Body of pancreas (tissue), 4 donors: Measurements from ENCODE around the gene MICU1. TPM values are rescaled to one million over a fixed set of nuclear protein-coding genes. Genes with fewer than 3 reads are reported as not detected.

Experiments
- ATAC-seq: fragments of 150-250 bp; one replicate; pipeline ENCODE4 v1.9.1; 2016
- DNase-seq, 4 donors: peaks; one replicate each; pipeline ENCODE4 v3.0.0-alpha.2; 2019
- H3K27ac ChIP-seq, 4 donors: fragments of 200-600 bp; sonication (generic); 1 replicate in 3 of 4; 2 replicates in 1 of 4; pipeline versions ENCODE4 v1.5.1 to v1.6.1; 2016 to 2019; ENCODE audit warnings: mild to moderate bottlenecking in 1 of 4, mixed read lengths in 1 of 4, moderate library complexity in 1 of 4
- H3K27me3 ChIP-seq, 2 donors: fragments of 200-600 bp; sonication (generic); one replicate each; pipeline ENCODE4 v1.6.0; 2016; ENCODE audit warnings: mild to moderate bottlenecking in 1 of 2
- H3K36me3 ChIP-seq, 2 donors: fragments of 200-600 bp; sonication (generic); replicated peaks in 1 of 2; 2 replicates each; pipeline ENCODE4 v1.5.1; 2016; ENCODE audit warnings: low read depth in 2 of 2; ENCODE audit not compliant: insufficient read depth in 1 of 2
- H3K4me1 ChIP-seq: fragments of 200-600 bp; sonication (generic); one replicate; pipeline ENCODE4 v1.6.0; 2016
- H3K4me3 ChIP-seq, 2 donors: fragments of 200-600 bp; sonication (generic); 1 replicate in 1 of 2; 2 replicates in 1 of 2; pipeline ENCODE4 v1.5.1; 2016 to 2019
- H3K9me3 ChIP-seq, 3 donors: fragments of 200-600 bp; sonication (generic); 1 replicate in 2 of 3; 2 replicates in 1 of 3; pipeline ENCODE4 v1.5.1; 2016
- CTCF ChIP-seq, 7 experiments: fragments of 450-650 bp in 4 of 7; fragments of 200-600 bp in 3 of 7; sonication (generic) in 3 of 7; IDR thresholded peaks; one replicate each; pipeline ENCODE4 v1.5.1; 2016 to 2019; ENCODE audit warnings: antibody characterized with exemption in 7 of 7
- POLR2A ChIP-seq, 3 donors: fragments of 450-650 bp; IDR thresholded peaks; one replicate each; pipeline ENCODE4 v1.6.1; 2016; ENCODE audit warnings: antibody characterized with exemption in 3 of 3, mild to moderate bottlenecking in 2 of 3
- WGBS, 2 donors: methylation state at CpG; one replicate each; pipeline ENCODE4 v1.1.5; 2017; 5-methylcytosine and 5-hydroxymethylcytosine counted together
- intact Hi-C: fragments of 100-400 bp; cut with DNase I; formaldehyde crosslinking; loops from one replicate; pipeline ENCODE4 v1.15.1; 2023
- total RNA-seq, 2 donors: library from RNA; depleted of rRNA; stranded (reverse); fragments of >200 nt; gene quantifications; one replicate each; pipeline ENCODE4 v1.1.0, GENCODE V29; 2016

Gene MICU1
- total RNA-seq, 2 donors from 2014 or later, result 14.0 to 23.1 TPM

GRCh38 chr10:72616716-72617115, 9.2 kb downstream of the MICU1 start:
- intact Hi-C loops, result no loop called here
- peaks cover 9% of the 10 kb centered on the region for H3K4me1 ChIP-seq
- no peaks in the 10 kb centered on the region for H3K9me3 ChIP-seq
- no peak overlapping the region for H3K27ac ChIP-seq
- no peaks in the 10 kb centered on the region for H3K27me3 ChIP-seq
- 100% methylated on average over 1 of the region's 1 CpG for WGBS, 2 donors
- ATAC-seq (no peak), DNase-seq (no peak)
- no peaks in the 10 kb centered on the region for H3K36me3 ChIP-seq
- no peak overlapping the region for H3K4me3 ChIP-seq
- TF ChIP-seq CTCF (IDR thresholded peaks at IDR 0.05), result no peak
- TF ChIP-seq POLR2A (IDR thresholded peaks at IDR 0.05), result no peak

- no peak for ATAC-seq
- TF ChIP-seq CTCF (IDR thresholded peaks at IDR 0.05), result no peak
- Histone ChIP-seq H3K27me3 (no peaks in the 10 kb centered on the region), H3K4me3 (no peak overlapping the region), H3K4me1 (peaks cover 9% of the 10 kb centered on the region), H3K36me3 (no peaks in the 10 kb centered on the region), H3K27ac (no peak overlapping the region), H3K9me3 (no peaks in the 10 kb centered on the region)
- 57 to 74% methylated on average over 3 of the region's 3 CpGs for WGBS, 2 donors
- intact Hi-C loops, result no loop called here
- no peak for DNase-seq
These were observed 9.9 kb downstream of the MICU1 start for GRCh38 chr10:72615970-72616369.

DNA sequence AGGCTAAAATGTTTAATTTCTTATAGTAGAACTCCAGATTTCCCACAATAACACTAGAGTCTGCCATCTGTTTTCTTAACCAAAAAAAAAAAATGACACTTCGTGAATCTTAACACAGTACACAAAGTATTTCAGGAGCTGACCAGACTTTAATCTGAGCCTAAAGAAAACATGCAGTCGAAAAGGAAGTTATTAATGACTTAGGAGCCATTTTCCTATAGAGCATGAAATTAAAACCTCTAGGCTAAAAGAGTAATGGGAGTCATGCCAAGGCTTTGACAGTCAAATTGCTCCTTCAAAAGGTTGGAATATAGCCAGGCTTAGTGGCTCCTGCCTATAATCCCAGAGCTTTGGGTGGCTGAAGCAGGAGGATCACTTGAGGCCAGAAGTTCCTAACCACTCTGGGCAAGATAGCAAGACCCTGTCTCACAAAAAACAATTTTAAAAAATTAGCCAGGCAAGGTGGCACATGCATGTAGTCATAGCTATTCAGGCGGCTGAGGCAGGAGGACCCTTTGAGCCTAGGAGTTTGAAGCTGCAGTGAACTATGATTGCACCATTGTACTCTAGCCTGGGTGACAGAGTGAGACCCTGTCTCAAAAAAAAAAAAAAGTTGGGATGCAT, 13.6 kb downstream of the MICU1 start:
- Histone ChIP-seq H3K27ac (peak overlapping the region in 1 of 4 donors; percentile 39), H3K4me3 (no peak overlapping the region), H3K36me3 (no peaks in the 10 kb centered on the region), H3K27me3 (no peaks in the 10 kb centered on the region), H3K4me1 (peaks cover 5% of the 10 kb centered on the region), H3K9me3 (no peaks in the 10 kb centered on the region)
- intact Hi-C loops, result no loop called here
- 38 to 43% methylated on average over 3 of the region's 3 CpGs for WGBS, 2 donors
- DNase-seq (peak in 2 of 4 donors; percentile 16 to 20), ATAC-seq (no peak)
- TF ChIP-seq POLR2A (IDR thresholded peaks at IDR 0.05) (no peak), CTCF (IDR thresholded peaks at IDR 0.05) (no peak)

DNA sequence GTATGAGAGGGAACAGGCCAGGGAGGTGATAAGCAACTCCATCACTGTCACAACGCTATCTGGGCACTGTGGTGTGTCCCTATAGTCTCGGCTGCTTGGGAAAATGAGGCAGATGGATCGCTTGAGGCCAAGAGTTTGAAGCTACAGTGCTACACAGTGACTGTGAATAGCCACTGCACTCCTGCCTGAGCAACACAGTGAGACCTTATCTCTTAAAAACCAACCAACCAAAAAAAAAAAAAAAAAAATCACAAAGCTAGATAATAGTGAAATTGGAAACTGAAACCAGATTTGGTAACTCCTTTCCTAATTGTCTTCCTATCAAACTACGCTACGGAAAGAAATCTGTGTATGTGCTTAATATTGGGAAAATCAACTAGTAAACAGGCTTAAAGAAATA, 14.1 kb downstream of the MICU1 start:
- Histone ChIP-seq H3K9me3 (no peaks in the 10 kb centered on the region), H3K27ac (peak overlapping the region in 1 of 4 donors; percentile 39), H3K4me1 (peaks cover 5% of the 10 kb centered on the region), H3K36me3 (no peaks in the 10 kb centered on the region), H3K4me3 (no peak overlapping the region), H3K27me3 (no peaks in the 10 kb centered on the region)
- TF ChIP-seq CTCF (IDR thresholded peaks at IDR 0.05) (no peak), POLR2A (IDR thresholded peaks at IDR 0.05) (no peak)
- ATAC-seq (no peak), DNase-seq (peak in 2 of 4 donors; percentile 6 to 22)
- intact Hi-C loops, result no loop called here
- 44 to 50% methylated on average over 5 of the region's 5 CpGs for WGBS, 2 donors

DNA sequence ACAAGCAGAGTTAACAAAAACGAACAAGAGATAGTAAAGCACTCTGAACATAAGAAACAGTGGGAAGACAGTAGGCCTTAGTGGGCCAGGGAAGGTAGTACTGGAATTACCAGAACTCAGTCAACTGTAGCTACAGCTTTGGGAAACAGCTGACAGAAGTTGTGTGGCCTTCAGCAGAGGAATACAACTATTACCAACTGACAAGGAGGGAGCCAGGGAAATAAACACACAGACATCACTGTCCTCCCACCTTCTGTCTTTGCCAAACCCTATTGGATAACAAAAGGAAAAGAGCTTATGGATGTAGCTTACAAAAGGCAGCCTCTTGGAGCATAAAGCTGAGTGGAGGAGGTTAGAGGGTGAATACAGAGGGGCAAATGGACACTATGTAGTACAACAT, 15.4 kb downstream of the MICU1 start:
- H3K36me3 ChIP-seq, result no peaks in the 10 kb centered on the region
- no peak overlapping the region for H3K27ac ChIP-seq
- intact Hi-C loops, result no loop called here
- ATAC-seq (no peak), DNase-seq (no peak)
- no peaks in the 10 kb centered on the region for H3K9me3 ChIP-seq
- peaks cover 5% of the 10 kb centered on the region for H3K4me1 ChIP-seq
- no peak overlapping the region for H3K4me3 ChIP-seq
- H3K27me3 ChIP-seq, result no peaks in the 10 kb centered on the region
- TF ChIP-seq POLR2A (IDR thresholded peaks at IDR 0.05), result no peak
- no peak for TF ChIP-seq CTCF (IDR thresholded peaks at IDR 0.05)
- 66 to 70% methylated on average over 1 of the region's 1 CpG for WGBS, 2 donors
